Mammary epithelial cell (primary cell): ENCODE data around the gene MRC2.

Experiments used
- EZH2 ChIP-seq: IDR thresholded peaks from 2 replicates; pipeline ENCODE4 v1.6.1; 2012; ENCODE audit warnings: low read length, inconsistent platforms, borderline replicate concordance
- TF ChIP-seq, protein P1 (sequence below), 2 donors: IDR thresholded peaks in 1 of 2; conservative IDR thresholded peaks in 1 of 2; 2 replicates each; pipeline ENCODE4 v1.5.1; 2011 to 2012; ENCODE audit warnings: inconsistent platforms in 2 of 2, low read length in 2 of 2, mild to moderate bottlenecking in 2 of 2, control low read depth in 1 of 2, low read depth in 1 of 2; ENCODE audit not compliant: insufficient read depth in 1 of 2; ENCODE audit errors: extremely low read depth in 1 of 2

DNA sequence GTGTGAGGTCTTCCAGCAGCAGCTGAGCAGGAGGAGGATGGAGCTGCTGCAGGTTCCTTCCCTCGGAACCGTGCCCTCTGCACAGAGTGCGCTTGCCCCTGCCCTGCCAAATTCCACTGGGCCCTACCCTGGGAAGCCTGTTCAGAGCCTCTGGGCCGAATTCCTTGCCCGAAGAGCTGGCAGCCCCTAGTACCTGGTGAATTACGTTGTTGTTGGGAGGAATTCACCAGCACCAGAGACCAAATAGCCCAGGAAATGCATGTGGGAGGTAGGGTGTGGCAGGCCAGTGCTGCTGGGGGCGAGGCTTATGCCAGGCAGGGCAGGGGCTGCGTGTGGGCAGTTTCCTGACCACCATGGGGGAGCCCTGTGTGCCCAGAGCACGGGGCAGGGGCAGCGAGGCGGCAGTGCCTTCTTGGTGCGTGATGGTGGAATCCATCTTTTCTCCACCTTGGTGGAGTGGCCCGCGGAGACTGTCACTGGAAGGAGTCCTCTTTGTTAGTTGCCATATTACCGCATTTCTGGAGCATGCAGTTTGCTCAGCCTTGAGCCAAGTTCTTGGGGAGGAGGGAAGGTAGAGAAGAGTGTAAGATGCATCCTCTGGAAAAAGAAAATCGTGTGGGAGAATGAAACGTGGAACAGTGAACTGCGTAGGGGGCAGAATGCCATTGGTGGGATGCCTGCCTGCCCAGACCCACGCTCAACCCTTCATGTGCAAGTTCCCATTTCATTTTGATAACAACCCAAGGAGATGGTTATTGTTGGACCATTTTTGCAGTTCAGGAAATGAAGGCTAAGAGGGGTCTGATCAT, 2.3 kb downstream of the MRC2 start:
- TF ChIP-seq, protein P1, sequence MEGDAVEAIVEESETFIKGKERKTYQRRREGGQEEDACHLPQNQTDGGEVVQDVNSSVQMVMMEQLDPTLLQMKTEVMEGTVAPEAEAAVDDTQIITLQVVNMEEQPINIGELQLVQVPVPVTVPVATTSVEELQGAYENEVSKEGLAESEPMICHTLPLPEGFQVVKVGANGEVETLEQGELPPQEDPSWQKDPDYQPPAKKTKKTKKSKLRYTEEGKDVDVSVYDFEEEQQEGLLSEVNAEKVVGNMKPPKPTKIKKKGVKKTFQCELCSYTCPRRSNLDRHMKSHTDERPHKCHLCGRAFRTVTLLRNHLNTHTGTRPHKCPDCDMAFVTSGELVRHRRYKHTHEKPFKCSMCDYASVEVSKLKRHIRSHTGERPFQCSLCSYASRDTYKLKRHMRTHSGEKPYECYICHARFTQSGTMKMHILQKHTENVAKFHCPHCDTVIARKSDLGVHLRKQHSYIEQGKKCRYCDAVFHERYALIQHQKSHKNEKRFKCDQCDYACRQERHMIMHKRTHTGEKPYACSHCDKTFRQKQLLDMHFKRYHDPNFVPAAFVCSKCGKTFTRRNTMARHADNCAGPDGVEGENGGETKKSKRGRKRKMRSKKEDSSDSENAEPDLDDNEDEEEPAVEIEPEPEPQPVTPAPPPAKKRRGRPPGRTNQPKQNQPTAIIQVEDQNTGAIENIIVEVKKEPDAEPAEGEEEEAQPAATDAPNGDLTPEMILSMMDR (conservative IDR thresholded peaks at IDR 0.05 in 1 of 2, IDR thresholded peaks at IDR 0.05 in 1 of 2; ENCODE audit: extremely low read depth in 1 of 2, insufficient read depth in 1 of 2, low read depth in 1 of 2, low read length in 2 of 2), result no peak
- no peak for TF ChIP-seq EZH2
